ENCODE data around the gene KLHL2. TPM values are rescaled to one million over a fixed set of nuclear protein-coding genes. Genes with fewer than 3 reads are reported as not detected.

The KLHL2 gene
- polyA plus RNA-seq, 3 donors = 6.9 to 22.6 (median 11.1) TPM

- Histone ChIP-seq H3K4me1 (ENCODE audit: control insufficient read depth in 1 of 2, insufficient read depth in 2 of 2, low read length in 2 of 2) (peaks cover 17 to 26% of the 10 kb centered on the region in 2 donors), H2AFZ (ENCODE audit: insufficient read depth, low read depth, low read length, poor library complexity, severe bottlenecking) (no peak overlapping the region), H3K79me2 (ENCODE audit: insufficient read depth, low read length) (peaks cover 10% of the 10 kb centered on the region), H3K4me2 (replicated peaks; ENCODE audit: extremely low read depth, low read length, poor library complexity, severe bottlenecking) (no peak overlapping the region), H3K9me3 (replicated peaks in 1 of 2; ENCODE audit: control insufficient read depth in 1 of 2, insufficient read depth in 1 of 2, low read length in 2 of 2) (no peaks in the 10 kb centered on the region), H3K9ac (ENCODE audit: insufficient read depth, low read length, poor library complexity, severe bottlenecking) (no peak overlapping the region), H4K20me1 (ENCODE audit: insufficient read depth, low read length) (no peaks in the 10 kb centered on the region), H3K36me3 (replicated peaks in 1 of 2; ENCODE audit: control insufficient read depth in 1 of 2, insufficient read depth in 2 of 2, low read length in 2 of 2) (peaks cover 23 to 59% of the 10 kb centered on the region in 2 donors), H3K27ac (ENCODE audit: low read depth in 1 of 2, low read length in 2 of 2) (no peak overlapping the region), H3K27me3 (ENCODE audit: control insufficient read depth in 2 of 2, insufficient read depth in 2 of 2, low read length in 2 of 2) (no peaks in the 10 kb centered on the region), H3K4me3 (replicated peaks in 1 of 3; ENCODE audit: low read depth in 2 of 3, low read length in 3 of 3) (no peak overlapping the region)
- WGBS (ENCODE audit: insufficient coverage) = no CpG with 5 or more reads among the region's 2 CpGs
- intact Hi-C loops (cut with micrococcal nuclease) = no loop called here
- DNase-seq = no peak
- H3K27ac Mint-ChIP-seq = no peak overlapping the region
- peaks cover 0 to 1% (median 0%) of the 10 kb centered on the region in 3 donors for H3K27me3 Mint-ChIP-seq (ENCODE audit: low read depth in 3 of 3)
- peaks cover 23% of the 10 kb centered on the region for H3K4me1 Mint-ChIP-seq
- peaks cover 52 to 59% of the 10 kb centered on the region in 2 donors for H3K36me3 Mint-ChIP-seq
- H3K4me3 Mint-ChIP-seq = no peak overlapping the region
- TF ChIP-seq CTCF (IDR thresholded peaks at IDR 0.05) = no peak
- H3K9me3 Mint-ChIP-seq = peaks cover 0 to 2% (median 0%) of the 10 kb centered on the region in 7 donors
Measured at GRCh38 chr4:165312506-165312905, 105.1 kb downstream of the KLHL2 start.

GRCh38 chr4:165319030-165319429 lies 111.7 kb downstream of the KLHL2 start:
- no peak for DNase-seq
- Mint-ChIP-seq H3K4me1 (peaks cover 28% of the 10 kb centered on the region), H3K36me3 (peaks cover 36 to 39% of the 10 kb centered on the region in 2 donors), H3K27ac (no peak overlapping the region), H3K9me3 (no peaks in the 10 kb centered on the region), H3K4me3 (no peak overlapping the region), H3K27me3 (ENCODE audit: low read depth in 3 of 3) (no peaks in the 10 kb centered on the region)
- no CpG with 5 or more reads among the region's 5 CpGs for WGBS (ENCODE audit: insufficient coverage)
- no peak overlapping the region for H3K27ac ChIP-seq (ENCODE audit: low read depth in 1 of 2, low read length in 2 of 2)
- H4K20me1 ChIP-seq (ENCODE audit: insufficient read depth, low read length) = no peaks in the 10 kb centered on the region
- no peak overlapping the region for H2AFZ ChIP-seq (ENCODE audit: insufficient read depth, low read depth, low read length, poor library complexity, severe bottlenecking)
- intact Hi-C loops (cut with micrococcal nuclease) = no loop called here
- peaks cover 17 to 30% of the 10 kb centered on the region in 2 donors for H3K4me1 ChIP-seq (ENCODE audit: control insufficient read depth in 1 of 2, insufficient read depth in 2 of 2, low read length in 2 of 2)
- H3K36me3 ChIP-seq (replicated peaks in 1 of 2; ENCODE audit: control insufficient read depth in 1 of 2, insufficient read depth in 2 of 2, low read length in 2 of 2) = peaks cover 2 to 48% of the 10 kb centered on the region in 2 donors
- H3K4me3 ChIP-seq (replicated peaks in 1 of 3; ENCODE audit: low read depth in 2 of 3, low read length in 3 of 3) = no peak overlapping the region
- no peaks in the 10 kb centered on the region for H3K79me2 ChIP-seq (ENCODE audit: insufficient read depth, low read length)
- no peaks in the 10 kb centered on the region for H3K9me3 ChIP-seq (replicated peaks in 1 of 2; ENCODE audit: control insufficient read depth in 1 of 2, insufficient read depth in 1 of 2, low read length in 2 of 2)
- H3K9ac ChIP-seq (ENCODE audit: insufficient read depth, low read length, poor library complexity, severe bottlenecking) = no peak overlapping the region
- TF ChIP-seq CTCF (IDR thresholded peaks at IDR 0.05) = no peak
- no peak overlapping the region for H3K4me2 ChIP-seq (replicated peaks; ENCODE audit: extremely low read depth, low read length, poor library complexity, severe bottlenecking)
- no peaks in the 10 kb centered on the region for H3K27me3 ChIP-seq (ENCODE audit: control insufficient read depth in 2 of 2, insufficient read depth in 2 of 2, low read length in 2 of 2)
